ENCODE results near the gene ADIPOR2. TPM values are rescaled to one million over a fixed set of nuclear protein-coding genes. Genes with fewer than 3 reads are reported as not detected.

ADIPOR2 gene
- total and polyA plus RNA-seq, 2 donors (not counting 1 experiment from before 2014, with no cell fraction given), result 9.2 to 35.9 TPM

DNA sequence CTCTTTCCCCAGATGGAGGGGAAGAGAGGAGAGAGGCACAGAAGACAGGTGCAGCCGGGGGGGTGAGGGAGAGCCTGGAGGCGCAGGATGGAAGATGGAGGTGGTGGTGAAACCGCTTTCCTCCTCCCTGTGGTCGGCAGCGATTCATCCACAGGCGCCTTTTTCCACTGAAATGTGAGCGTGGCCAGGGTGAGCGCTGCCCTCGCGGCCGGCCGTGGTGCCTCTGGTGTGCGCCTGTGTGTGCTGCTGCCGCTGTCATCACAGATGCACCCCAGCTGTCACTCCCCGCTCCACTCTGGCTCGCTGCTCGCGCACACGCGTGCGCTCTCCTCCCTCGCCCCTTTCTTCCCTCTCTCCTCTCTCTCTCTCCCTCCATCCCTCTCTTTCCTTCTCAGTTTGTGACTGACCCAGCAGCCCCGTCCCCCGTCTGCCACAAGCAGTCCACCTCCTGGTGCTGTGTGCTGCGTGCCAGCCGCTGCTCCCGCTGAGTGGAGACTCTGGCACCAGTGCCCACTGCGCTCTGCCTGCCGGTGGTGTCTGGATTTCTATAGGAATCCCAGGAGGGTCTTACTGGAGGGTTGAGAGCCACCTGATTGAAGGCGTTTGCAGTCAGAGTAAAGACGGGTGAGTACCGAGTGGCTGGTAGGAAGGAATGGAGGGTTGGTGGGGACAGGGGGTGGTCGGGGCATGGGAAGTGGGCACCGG lies 129.5 kb downstream of the ADIPOR2 start, which contains the start of gene LRTM2:
LRTM2 (plus strand) TSS at position 375 of the 705 bp plus-strand sequence. CDS start 7,584 bp downstream, outside the sequence.
- TF ChIP-seq EZH2 (IDR thresholded peaks at IDR 0.05; ENCODE audit: borderline replicate concordance, insufficient read depth, low read depth, low read length, poor library complexity, severe bottlenecking) (no peak), CTCF (IDR thresholded peaks at IDR 0.05) (no peak)
- H3K27ac ChIP-seq (ENCODE audit: low read length in 2 of 2), result no peak within 1 kb of the TSS
- Mint-ChIP-seq H3K4me1 (no peaks in the 10 kb centered on the region), H3K27ac (no peak within 1 kb of the TSS), H3K27me3 (peaks cover 36% of the 10 kb centered on the region), H3K4me3 (no peak within 1 kb of the TSS), H3K9me3 (ENCODE audit: insufficient read depth) (no peaks in the 10 kb centered on the region)
- H4K20me1 ChIP-seq (ENCODE audit: control insufficient read depth, insufficient read depth, low read length, poor library complexity, severe bottlenecking), result no peaks in the 10 kb centered on the region
- H2AFZ ChIP-seq (ENCODE audit: insufficient read depth, low read depth, low read length, poor library complexity, severe bottlenecking), result no peak within 1 kb of the TSS
- CTCF ChIA-PET, result interaction anchor here (0.8 kb wide), 1 partner anchor 120 kb away, joined by 3 read pairs; no protein-coding TSS in a partner anchor
- ATAC-seq (ENCODE audit: low read depth) (no peak), DNase-seq (no peak)
- no peak within 1 kb of the TSS for H3K4me3 ChIP-seq (ENCODE audit: control extremely low read depth in 1 of 5, extremely low read depth in 1 of 5, insufficient read depth in 1 of 5, low read depth in 2 of 5, low read length in 4 of 5)
- H3K9me3 ChIP-seq (ENCODE audit: control extremely low read depth in 1 of 3, control insufficient read depth in 2 of 3, insufficient read depth in 1 of 3, low read length in 2 of 3), result no peaks in the 10 kb centered on the region
- no peaks in the 10 kb centered on the region for H3K36me3 ChIP-seq (replicated peaks in 1 of 2; ENCODE audit: control extremely low read depth in 1 of 2, control insufficient read depth in 1 of 2, extremely low read depth in 1 of 2, insufficient read depth in 2 of 2, low read length in 1 of 2)
- POLR2A ChIA-PET, result no interaction called here
- whole genome bisulfite sequencing (ENCODE audit: insufficient coverage), result 21% methylated on average over 32 of the region's 34 CpGs
- no peaks in the 10 kb centered on the region for H3K79me2 ChIP-seq (ENCODE audit: control insufficient read depth, insufficient read depth, low read length)
- no peak within 1 kb of the TSS for H3K4me2 ChIP-seq (replicated peaks; ENCODE audit: low read depth, low read length, poor library complexity, severe bottlenecking)
- H3K9ac ChIP-seq (ENCODE audit: low read length), result no peak within 1 kb of the TSS
- no peaks in the 10 kb centered on the region for H3K4me1 ChIP-seq (ENCODE audit: control insufficient read depth in 2 of 2, insufficient read depth in 2 of 2, low read length in 2 of 2)
- H3K27me3 ChIP-seq (replicated peaks in 1 of 4; ENCODE audit: control extremely low read depth in 1 of 4, control insufficient read depth in 3 of 4, insufficient read depth in 4 of 4, low read length in 3 of 4), result peaks cover 0 to 38% (median 6%) of the 10 kb centered on the region in 4 experiments
- intact Hi-C loops (cut with micrococcal nuclease), result no loop called here

- ChIA-PET CTCF (interaction anchor here (1.3 to 1.6 kb wide), 2 partner anchors 119 to 167 kb away, joined by 3 to 5 read pairs; no protein-coding TSS in a partner anchor), POLR2A (no interaction called here)
- Histone ChIP-seq H3K4me3 (ENCODE audit: control extremely low read depth in 1 of 5, extremely low read depth in 1 of 5, insufficient read depth in 1 of 5, low read depth in 2 of 5, low read length in 4 of 5) (no peak overlapping the region), H4K20me1 (ENCODE audit: control insufficient read depth, insufficient read depth, low read length, poor library complexity, severe bottlenecking) (no peaks in the 10 kb centered on the region), H3K36me3 (replicated peaks in 1 of 2; ENCODE audit: control extremely low read depth in 1 of 2, control insufficient read depth in 1 of 2, extremely low read depth in 1 of 2, insufficient read depth in 2 of 2, low read length in 1 of 2) (no peaks in the 10 kb centered on the region), H3K27ac (ENCODE audit: low read length in 2 of 2) (no peak overlapping the region), H3K27me3 (replicated peaks in 1 of 4; ENCODE audit: control extremely low read depth in 1 of 4, control insufficient read depth in 3 of 4, insufficient read depth in 4 of 4, low read length in 3 of 4) (peaks cover 0 to 38% (median 6%) of the 10 kb centered on the region in 4 experiments), H3K4me1 (ENCODE audit: control insufficient read depth in 2 of 2, insufficient read depth in 2 of 2, low read length in 2 of 2) (no peaks in the 10 kb centered on the region), H3K9me3 (ENCODE audit: control extremely low read depth in 1 of 3, control insufficient read depth in 2 of 3, insufficient read depth in 1 of 3, low read length in 2 of 3) (no peaks in the 10 kb centered on the region), H3K79me2 (ENCODE audit: control insufficient read depth, insufficient read depth, low read length) (no peaks in the 10 kb centered on the region), H3K9ac (ENCODE audit: low read length) (no peak overlapping the region), H3K4me2 (replicated peaks; ENCODE audit: low read depth, low read length, poor library complexity, severe bottlenecking) (no peak overlapping the region), H2AFZ (ENCODE audit: insufficient read depth, low read depth, low read length, poor library complexity, severe bottlenecking) (no peak overlapping the region)
- Mint-ChIP-seq H3K4me3 (no peak overlapping the region), H3K4me1 (no peaks in the 10 kb centered on the region), H3K27ac (no peak overlapping the region), H3K27me3 (peaks cover 32% of the 10 kb centered on the region), H3K9me3 (ENCODE audit: insufficient read depth) (no peaks in the 10 kb centered on the region)
- 75% methylated on average over 11 of the region's 11 CpGs for WGBS (ENCODE audit: insufficient coverage)
- intact Hi-C loops (cut with micrococcal nuclease), result no loop called here
- no peak for TF ChIP-seq CTCF (IDR thresholded peaks at IDR 0.05)
- no peak for TF ChIP-seq EZH2 (IDR thresholded peaks at IDR 0.05; ENCODE audit: borderline replicate concordance, insufficient read depth, low read depth, low read length, poor library complexity, severe bottlenecking)
- no peak for ATAC-seq (ENCODE audit: low read depth)
- no peak for DNase-seq
Measured at GRCh38 chr12:1820896-1821291, 130.0 kb downstream of the ADIPOR2 start.

All from B cell (primary cell).